ENCODE results near the gene SOS1. TPM values are rescaled to one million over a fixed set of nuclear protein-coding genes. Genes with fewer than 3 reads are reported as not detected.

Gene SOS1
- polyA plus RNA-seq, 1 of the 3 experiments (the other 2 are of a cell fraction) = 12.8 TPM

DNA sequence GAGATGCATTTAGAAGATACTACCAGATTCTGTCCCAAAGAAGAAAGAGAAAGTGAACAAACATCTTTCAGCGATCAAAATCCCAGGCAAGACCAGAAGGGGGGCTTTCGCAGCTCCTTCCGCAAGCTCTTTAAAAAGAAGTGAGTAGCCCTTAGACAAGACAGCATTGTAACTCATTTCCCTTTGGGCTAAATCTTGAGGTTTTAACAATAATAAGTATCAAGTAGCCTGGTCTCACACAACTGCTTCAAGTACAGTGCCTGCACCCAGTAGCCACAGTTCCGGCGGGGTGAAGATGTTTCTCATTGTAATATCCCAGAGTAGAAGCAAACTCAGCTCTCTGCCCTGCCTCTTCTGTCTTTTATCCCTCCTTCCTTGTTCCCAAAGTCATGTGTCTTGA is 154.8 kb downstream of the SOS1 start:
- Histone ChIP-seq H3K36me3 (replicated peaks in 1 of 2; ENCODE audit: control insufficient read depth in 1 of 2, insufficient read depth in 2 of 2, low read length in 1 of 2) (no peaks in the 10 kb centered on the region), H2AFZ (ENCODE audit: low read depth) (no peak overlapping the region), H3K79me2 (ENCODE audit: insufficient read depth) (no peaks in the 10 kb centered on the region), H3K9me2 (no peaks in the 10 kb centered on the region), H4K20me1 (ENCODE audit: insufficient read depth) (no peaks in the 10 kb centered on the region), H3K4me1 (ENCODE audit: control insufficient read depth in 1 of 2, insufficient read depth in 2 of 2, low read depth in 1 of 2, low read length in 1 of 2) (no peaks in the 10 kb centered on the region; a peak in 1 of 4 replicates), H3K9ac (no peak overlapping the region), H3F3A (replicated peaks; ENCODE audit: insufficient read depth) (no peaks in the 10 kb centered on the region), H3K9me3 (no peaks in the 10 kb centered on the region), H3K27me3 (ENCODE audit: insufficient read depth) (no peaks in the 10 kb centered on the region), H3K27ac (ENCODE audit: low read depth in 2 of 2, low read length in 1 of 2) (no peak overlapping the region), H3K4me2 (no peak overlapping the region), H3K4me3 (ENCODE audit: low read depth in 2 of 2, low read length in 1 of 2) (no peak overlapping the region)
- ChIA-PET POLR2A (no interaction called here), CTCF (interaction anchor here (1.8 to 2.2 kb wide), 2 partner anchors 19 to 263 kb away, joined by 7 to 10 read pairs; no protein-coding TSS in a partner anchor)
- 95% methylated on average over 5 of the region's 5 CpGs for WGBS (ENCODE audit: low lambda C conversion rate)
- TF ChIP-seq, protein P1, sequence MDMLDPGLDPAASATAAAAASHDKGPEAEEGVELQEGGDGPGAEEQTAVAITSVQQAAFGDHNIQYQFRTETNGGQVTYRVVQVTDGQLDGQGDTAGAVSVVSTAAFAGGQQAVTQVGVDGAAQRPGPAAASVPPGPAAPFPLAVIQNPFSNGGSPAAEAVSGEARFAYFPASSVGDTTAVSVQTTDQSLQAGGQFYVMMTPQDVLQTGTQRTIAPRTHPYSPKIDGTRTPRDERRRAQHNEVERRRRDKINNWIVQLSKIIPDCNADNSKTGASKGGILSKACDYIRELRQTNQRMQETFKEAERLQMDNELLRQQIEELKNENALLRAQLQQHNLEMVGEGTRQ (IDR thresholded peaks at IDR 0.05; ENCODE audit: borderline replicate concordance, low read depth, low read length) = no peak
- TF ChIP-seq, protein P2, sequence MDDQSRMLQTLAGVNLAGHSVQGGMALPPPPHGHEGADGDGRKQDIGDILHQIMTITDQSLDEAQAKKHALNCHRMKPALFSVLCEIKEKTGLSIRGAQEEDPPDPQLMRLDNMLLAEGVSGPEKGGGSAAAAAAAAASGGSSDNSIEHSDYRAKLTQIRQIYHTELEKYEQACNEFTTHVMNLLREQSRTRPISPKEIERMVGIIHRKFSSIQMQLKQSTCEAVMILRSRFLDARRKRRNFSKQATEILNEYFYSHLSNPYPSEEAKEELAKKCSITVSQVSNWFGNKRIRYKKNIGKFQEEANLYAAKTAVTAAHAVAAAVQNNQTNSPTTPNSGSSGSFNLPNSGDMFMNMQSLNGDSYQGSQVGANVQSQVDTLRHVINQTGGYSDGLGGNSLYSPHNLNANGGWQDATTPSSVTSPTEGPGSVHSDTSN (IDR thresholded peaks at IDR 0.05) = no peak
- TF ChIP-seq SMC3 (IDR thresholded peaks at IDR 0.05; ENCODE audit: low read depth, low read length) = no peak
- no peak for TF ChIP-seq RAD21 (IDR thresholded peaks at IDR 0.05; ENCODE audit: low read length)
- TF ChIP-seq NFIC (IDR thresholded peaks at IDR 0.05; ENCODE audit: borderline replicate concordance) = no peak
- TF ChIP-seq GATA2 (CRISPR knock-in tag; IDR thresholded peaks at IDR 0.05) = no peak
- TF ChIP-seq, protein P3, sequence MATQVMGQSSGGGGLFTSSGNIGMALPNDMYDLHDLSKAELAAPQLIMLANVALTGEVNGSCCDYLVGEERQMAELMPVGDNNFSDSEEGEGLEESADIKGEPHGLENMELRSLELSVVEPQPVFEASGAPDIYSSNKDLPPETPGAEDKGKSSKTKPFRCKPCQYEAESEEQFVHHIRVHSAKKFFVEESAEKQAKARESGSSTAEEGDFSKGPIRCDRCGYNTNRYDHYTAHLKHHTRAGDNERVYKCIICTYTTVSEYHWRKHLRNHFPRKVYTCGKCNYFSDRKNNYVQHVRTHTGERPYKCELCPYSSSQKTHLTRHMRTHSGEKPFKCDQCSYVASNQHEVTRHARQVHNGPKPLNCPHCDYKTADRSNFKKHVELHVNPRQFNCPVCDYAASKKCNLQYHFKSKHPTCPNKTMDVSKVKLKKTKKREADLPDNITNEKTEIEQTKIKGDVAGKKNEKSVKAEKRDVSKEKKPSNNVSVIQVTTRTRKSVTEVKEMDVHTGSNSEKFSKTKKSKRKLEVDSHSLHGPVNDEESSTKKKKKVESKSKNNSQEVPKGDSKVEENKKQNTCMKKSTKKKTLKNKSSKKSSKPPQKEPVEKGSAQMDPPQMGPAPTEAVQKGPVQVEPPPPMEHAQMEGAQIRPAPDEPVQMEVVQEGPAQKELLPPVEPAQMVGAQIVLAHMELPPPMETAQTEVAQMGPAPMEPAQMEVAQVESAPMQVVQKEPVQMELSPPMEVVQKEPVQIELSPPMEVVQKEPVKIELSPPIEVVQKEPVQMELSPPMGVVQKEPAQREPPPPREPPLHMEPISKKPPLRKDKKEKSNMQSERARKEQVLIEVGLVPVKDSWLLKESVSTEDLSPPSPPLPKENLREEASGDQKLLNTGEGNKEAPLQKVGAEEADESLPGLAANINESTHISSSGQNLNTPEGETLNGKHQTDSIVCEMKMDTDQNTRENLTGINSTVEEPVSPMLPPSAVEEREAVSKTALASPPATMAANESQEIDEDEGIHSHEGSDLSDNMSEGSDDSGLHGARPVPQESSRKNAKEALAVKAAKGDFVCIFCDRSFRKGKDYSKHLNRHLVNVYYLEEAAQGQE (IDR thresholded peaks at IDR 0.05; ENCODE audit: low read depth, low read length) = no peak
- no peak for TF ChIP-seq EP300 (IDR thresholded peaks at IDR 0.05; ENCODE audit: borderline replicate concordance in 1 of 2, low read depth in 1 of 2, low read length in 1 of 2)
- no peak for TF ChIP-seq POLR2AphosphoS5 (IDR thresholded peaks at IDR 0.05; ENCODE audit: low read depth, low read length)
- no peak for TF ChIP-seq FOXM1 (IDR thresholded peaks at IDR 0.05; ENCODE audit: low read depth)
- TF ChIP-seq, protein P4, sequence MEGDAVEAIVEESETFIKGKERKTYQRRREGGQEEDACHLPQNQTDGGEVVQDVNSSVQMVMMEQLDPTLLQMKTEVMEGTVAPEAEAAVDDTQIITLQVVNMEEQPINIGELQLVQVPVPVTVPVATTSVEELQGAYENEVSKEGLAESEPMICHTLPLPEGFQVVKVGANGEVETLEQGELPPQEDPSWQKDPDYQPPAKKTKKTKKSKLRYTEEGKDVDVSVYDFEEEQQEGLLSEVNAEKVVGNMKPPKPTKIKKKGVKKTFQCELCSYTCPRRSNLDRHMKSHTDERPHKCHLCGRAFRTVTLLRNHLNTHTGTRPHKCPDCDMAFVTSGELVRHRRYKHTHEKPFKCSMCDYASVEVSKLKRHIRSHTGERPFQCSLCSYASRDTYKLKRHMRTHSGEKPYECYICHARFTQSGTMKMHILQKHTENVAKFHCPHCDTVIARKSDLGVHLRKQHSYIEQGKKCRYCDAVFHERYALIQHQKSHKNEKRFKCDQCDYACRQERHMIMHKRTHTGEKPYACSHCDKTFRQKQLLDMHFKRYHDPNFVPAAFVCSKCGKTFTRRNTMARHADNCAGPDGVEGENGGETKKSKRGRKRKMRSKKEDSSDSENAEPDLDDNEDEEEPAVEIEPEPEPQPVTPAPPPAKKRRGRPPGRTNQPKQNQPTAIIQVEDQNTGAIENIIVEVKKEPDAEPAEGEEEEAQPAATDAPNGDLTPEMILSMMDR (IDR thresholded peaks at IDR 0.05) = no peak
- TF ChIP-seq, protein P5, sequence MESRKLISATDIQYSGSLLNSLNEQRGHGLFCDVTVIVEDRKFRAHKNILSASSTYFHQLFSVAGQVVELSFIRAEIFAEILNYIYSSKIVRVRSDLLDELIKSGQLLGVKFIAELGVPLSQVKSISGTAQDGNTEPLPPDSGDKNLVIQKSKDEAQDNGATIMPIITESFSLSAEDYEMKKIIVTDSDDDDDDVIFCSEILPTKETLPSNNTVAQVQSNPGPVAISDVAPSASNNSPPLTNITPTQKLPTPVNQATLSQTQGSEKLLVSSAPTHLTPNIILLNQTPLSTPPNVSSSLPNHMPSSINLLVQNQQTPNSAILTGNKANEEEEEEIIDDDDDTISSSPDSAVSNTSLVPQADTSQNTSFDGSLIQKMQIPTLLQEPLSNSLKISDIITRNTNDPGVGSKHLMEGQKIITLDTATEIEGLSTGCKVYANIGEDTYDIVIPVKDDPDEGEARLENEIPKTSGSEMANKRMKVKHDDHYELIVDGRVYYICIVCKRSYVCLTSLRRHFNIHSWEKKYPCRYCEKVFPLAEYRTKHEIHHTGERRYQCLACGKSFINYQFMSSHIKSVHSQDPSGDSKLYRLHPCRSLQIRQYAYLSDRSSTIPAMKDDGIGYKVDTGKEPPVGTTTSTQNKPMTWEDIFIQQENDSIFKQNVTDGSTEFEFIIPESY (IDR thresholded peaks at IDR 0.05; ENCODE audit: borderline replicate concordance, low read depth) = no peak
- DNase-seq = no peak
